ENCODE results near the gene EXOSC10. TPM values are rescaled to one million over a fixed set of nuclear protein-coding genes. Genes with fewer than 3 reads are reported as not detected.

EXOSC10 gene
- total RNA-seq, 6 donors from 2014 or later = 45.2 to 173 (median 55.9) TPM

GRCh38 chr1:11129649-11130390, 30.2 kb upstream of the EXOSC10 start:
- no peak overlapping the region for H3K4me3 ChIP-seq
- DNase-seq (peak in 1 of 2 donors; percentile 29), ATAC-seq (ENCODE audit: low FRiP score in 2 of 2) (no peak)
- TF ChIP-seq EP300 (IDR thresholded peaks at IDR 0.05) (no peak), POLR2A (IDR thresholded peaks at IDR 0.05) (no peak), CTCF (IDR thresholded peaks at IDR 0.05) (no peak), POLR2AphosphoS5 (IDR thresholded peaks at IDR 0.05) (no peak)
- H3K27ac ChIP-seq = no peak overlapping the region
- H3K9me3 ChIP-seq = no peaks in the 10 kb centered on the region
- H3K4me1 ChIP-seq = no peaks in the 10 kb centered on the region
- WGBS, 2 donors = 90 to 92% methylated on average over 15 of the region's 15 CpGs
- H3K27me3 ChIP-seq = no peaks in the 10 kb centered on the region
- peaks cover 49 to 99% (median 84%) of the 10 kb centered on the region in 4 donors for H3K36me3 ChIP-seq

- H3K27ac ChIP-seq = no peak overlapping the region
- no peaks in the 10 kb centered on the region for H3K27me3 ChIP-seq
- TF ChIP-seq POLR2A (IDR thresholded peaks at IDR 0.05) (no peak), POLR2AphosphoS5 (IDR thresholded peaks at IDR 0.05) (no peak), CTCF (IDR thresholded peaks at IDR 0.05) (no peak), EP300 (IDR thresholded peaks at IDR 0.05) (no peak)
- ATAC-seq (ENCODE audit: low FRiP score in 2 of 2) = no peak
- no peak overlapping the region for H3K4me3 ChIP-seq
- no peak for DNase-seq
- WGBS, 2 donors = 87 to 89% methylated on average over 5 of the region's 5 CpGs
- peaks cover 52 to 97% (median 90%) of the 10 kb centered on the region in 4 donors for H3K36me3 ChIP-seq
- H3K9me3 ChIP-seq = no peaks in the 10 kb centered on the region
- no peaks in the 10 kb centered on the region for H3K4me1 ChIP-seq
Observed at GRCh38 chr1:11126569-11126968, 26.9 kb upstream of the EXOSC10 start.

- WGBS, 2 donors = 89 to 92% methylated on average over 5 of the region's 5 CpGs
- Histone ChIP-seq H3K27ac (no peak overlapping the region), H3K36me3 (peaks cover 52 to 98% (median 91%) of the 10 kb centered on the region in 4 donors), H3K9me3 (no peaks in the 10 kb centered on the region), H3K27me3 (no peaks in the 10 kb centered on the region), H3K4me1 (no peaks in the 10 kb centered on the region), H3K4me3 (no peak overlapping the region)
- no peak for TF ChIP-seq CTCF (IDR thresholded peaks at IDR 0.05)
- TF ChIP-seq POLR2AphosphoS5 (IDR thresholded peaks at IDR 0.05) = no peak
- TF ChIP-seq EP300 (IDR thresholded peaks at IDR 0.05) = no peak
- TF ChIP-seq POLR2A (IDR thresholded peaks at IDR 0.05) = no peak
- no peak for ATAC-seq (ENCODE audit: low FRiP score in 2 of 2)
- no peak for DNase-seq
Observed at GRCh38 chr1:11125931-11126330, 26.3 kb upstream of the EXOSC10 start.

- peaks cover 47 to 98% (median 88%) of the 10 kb centered on the region in 4 donors for H3K36me3 ChIP-seq
- no peak overlapping the region for H3K27ac ChIP-seq
- no peak for ATAC-seq (ENCODE audit: low FRiP score in 2 of 2)
- no peaks in the 10 kb centered on the region for H3K27me3 ChIP-seq
- no peaks in the 10 kb centered on the region for H3K4me1 ChIP-seq
- 89 to 95% methylated on average over 3 of the region's 3 CpGs for WGBS, 2 donors
- no peak for DNase-seq
- TF ChIP-seq CTCF (IDR thresholded peaks at IDR 0.05) = no peak
- TF ChIP-seq EP300 (IDR thresholded peaks at IDR 0.05) = no peak
- TF ChIP-seq POLR2AphosphoS5 (IDR thresholded peaks at IDR 0.05) = no peak
- TF ChIP-seq POLR2A (IDR thresholded peaks at IDR 0.05) = no peak
- H3K4me3 ChIP-seq = no peak overlapping the region
- H3K9me3 ChIP-seq = no peaks in the 10 kb centered on the region
Observed at GRCh38 chr1:11124965-11125364, 25.3 kb upstream of the EXOSC10 start.

- Histone ChIP-seq H3K4me3 (no peak overlapping the region), H3K4me1 (no peaks in the 10 kb centered on the region), H3K36me3 (peaks cover 18 to 90% (median 66%) of the 10 kb centered on the region in 4 donors), H3K27me3 (no peaks in the 10 kb centered on the region), H3K9me3 (no peaks in the 10 kb centered on the region), H3K27ac (no peak overlapping the region)
- ATAC-seq (ENCODE audit: low FRiP score in 2 of 2) (no peak), DNase-seq (no peak)
- 91 to 98% methylated on average over 2 of the region's 2 CpGs for WGBS, 2 donors
- TF ChIP-seq POLR2A (IDR thresholded peaks at IDR 0.05) (no peak), CTCF (IDR thresholded peaks at IDR 0.05) (no peak), POLR2AphosphoS5 (IDR thresholded peaks at IDR 0.05) (no peak), EP300 (IDR thresholded peaks at IDR 0.05) (no peak)
Observed at GRCh38 chr1:11116318-11116717, 16.6 kb upstream of the EXOSC10 start.
